ENCODE results near the gene ATG9A.

ATG9A gene

DNA sequence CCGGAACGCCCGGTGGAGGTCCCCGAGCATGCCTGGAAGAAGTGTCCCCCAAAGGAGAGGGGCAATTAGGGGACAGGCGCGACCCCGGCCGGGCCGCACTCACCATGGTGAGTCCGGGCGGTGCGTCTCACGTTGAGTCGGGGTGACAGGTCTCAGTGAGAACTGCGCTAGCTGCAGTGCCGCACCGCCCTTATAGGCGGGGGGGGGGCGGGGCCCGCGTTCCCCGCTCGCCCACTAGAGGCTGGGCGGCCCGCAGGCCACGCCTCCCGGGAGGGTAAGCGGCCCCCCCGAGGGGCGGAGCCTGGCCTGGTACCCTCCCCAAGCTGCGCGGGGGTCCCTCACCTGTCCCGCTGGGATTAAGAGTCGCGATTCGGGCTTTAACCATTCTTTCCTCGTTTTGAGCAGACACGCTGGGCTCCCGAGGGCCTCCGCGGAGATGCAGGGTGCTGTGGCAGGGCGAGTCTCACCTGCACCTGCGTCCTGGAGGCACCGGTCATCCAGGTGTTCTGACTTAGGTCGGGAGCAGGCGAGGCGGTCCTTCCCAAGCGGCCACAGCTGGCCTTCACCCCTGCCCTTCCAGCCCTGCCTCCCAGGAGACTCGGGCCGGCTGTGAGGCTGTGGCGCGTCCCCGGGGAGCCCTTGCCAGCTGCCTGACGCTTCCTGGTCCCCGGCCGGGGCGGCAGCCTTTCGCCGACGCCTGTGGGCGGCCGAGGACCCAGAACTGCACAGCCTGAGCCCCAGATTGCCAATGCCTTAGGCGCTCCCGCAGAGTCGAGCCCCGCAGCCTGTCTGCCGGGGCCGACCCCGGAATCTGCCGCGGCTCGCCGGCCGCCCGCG is 24.5 kb upstream of the ATG9A start, which contains the start of gene TUBA4A:
TSS of gene TUBA4A (minus strand) at position 166 of the 837 bp plus-strand sequence. CDS start at position 106, 60 bp downstream.
- DNase-seq, result peak; percentile 86
- in situ Hi-C loops (cut with MboI; ENCODE audit: low pct_unique_long_range_greater_than_20kb, low sequenced_read_pairs), result no loop called here

GRCh38 chr2:219252900-219253752 is 23.7 kb upstream of the ATG9A start, which contains the start of gene TUBA4B:
TSS of gene TUBA4B (plus strand) at chr2:219253243. CDS start at chr2:219253408, 165 bp downstream.
- in situ Hi-C loops (cut with MboI; ENCODE audit: low pct_unique_long_range_greater_than_20kb, low sequenced_read_pairs), result no loop called here
- DNase-seq, result peak; percentile 72

GRCh38 chr2:219252570-219252899 is 23.1 kb upstream of the ATG9A start:
- DNase-seq, result no peak
- in situ Hi-C loops (cut with MboI; ENCODE audit: low pct_unique_long_range_greater_than_20kb, low sequenced_read_pairs), result no loop called here

- in situ Hi-C loops (cut with MboI; ENCODE audit: low pct_unique_long_range_greater_than_20kb, low sequenced_read_pairs), result no loop called here
- no peak for DNase-seq
These were observed 22.6 kb upstream of the ATG9A start for GRCh38 chr2:219252084-219252483.

DNA sequence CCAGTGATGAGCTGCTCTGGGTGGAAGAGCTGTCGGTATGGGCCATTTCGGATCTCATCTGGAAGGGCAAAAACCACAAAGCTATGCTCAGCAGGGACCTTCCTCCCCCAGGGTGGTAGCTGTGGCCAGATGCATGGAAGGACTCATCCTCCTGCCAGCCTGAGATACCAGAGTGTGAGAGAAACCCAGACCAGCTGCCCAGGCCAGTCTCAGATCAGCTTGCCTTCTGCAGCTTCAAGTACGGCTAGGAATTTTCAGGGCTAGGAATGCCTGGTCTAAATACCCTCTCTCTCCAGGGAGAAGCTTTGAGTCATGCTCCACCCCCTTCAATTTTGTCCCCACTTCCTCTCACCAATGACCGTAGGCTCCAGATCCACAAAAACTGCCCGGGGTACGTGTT is 22.2 kb upstream of the ATG9A start:
- no peak for DNase-seq
- in situ Hi-C loops (cut with MboI; ENCODE audit: low pct_unique_long_range_greater_than_20kb, low sequenced_read_pairs), result no loop called here

DNA sequence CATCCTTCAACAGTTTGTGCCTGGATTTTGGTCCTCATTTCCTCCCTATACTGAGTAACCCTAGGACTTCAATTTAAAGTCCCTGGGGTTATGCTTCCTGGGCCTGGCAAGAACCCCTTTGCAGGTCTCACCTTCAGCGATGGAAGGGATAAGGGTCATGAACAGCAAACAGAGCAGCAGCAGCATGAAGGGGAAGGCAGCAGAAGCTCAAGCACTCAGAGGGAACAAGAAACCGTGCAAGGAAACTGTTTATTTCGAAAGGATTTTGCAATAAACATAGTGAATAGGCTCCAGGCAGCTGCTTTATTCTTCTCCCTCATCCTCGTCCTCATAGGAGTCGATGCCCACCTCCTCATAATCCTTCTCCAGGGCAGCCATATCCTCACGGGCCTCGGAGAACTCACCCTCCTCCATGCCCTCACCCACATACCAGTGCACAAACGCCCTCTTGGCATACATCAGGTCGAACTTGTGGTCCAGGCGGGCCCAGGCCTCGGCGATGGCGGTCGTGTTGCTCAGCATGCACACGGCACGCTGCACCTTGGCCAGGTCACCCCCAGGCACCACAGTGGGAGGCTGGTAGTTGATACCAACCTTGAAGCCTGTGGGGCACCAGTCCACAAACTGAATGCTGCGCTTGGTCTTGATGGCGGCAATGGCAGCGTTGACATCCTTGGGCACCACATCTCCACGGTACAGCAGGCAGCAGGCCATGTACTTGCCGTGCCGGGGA is 20.8 kb upstream of the ATG9A start:
- in situ Hi-C loops (cut with MboI; ENCODE audit: low pct_unique_long_range_greater_than_20kb, low sequenced_read_pairs), result no loop called here
- no peak for DNase-seq

DNA sequence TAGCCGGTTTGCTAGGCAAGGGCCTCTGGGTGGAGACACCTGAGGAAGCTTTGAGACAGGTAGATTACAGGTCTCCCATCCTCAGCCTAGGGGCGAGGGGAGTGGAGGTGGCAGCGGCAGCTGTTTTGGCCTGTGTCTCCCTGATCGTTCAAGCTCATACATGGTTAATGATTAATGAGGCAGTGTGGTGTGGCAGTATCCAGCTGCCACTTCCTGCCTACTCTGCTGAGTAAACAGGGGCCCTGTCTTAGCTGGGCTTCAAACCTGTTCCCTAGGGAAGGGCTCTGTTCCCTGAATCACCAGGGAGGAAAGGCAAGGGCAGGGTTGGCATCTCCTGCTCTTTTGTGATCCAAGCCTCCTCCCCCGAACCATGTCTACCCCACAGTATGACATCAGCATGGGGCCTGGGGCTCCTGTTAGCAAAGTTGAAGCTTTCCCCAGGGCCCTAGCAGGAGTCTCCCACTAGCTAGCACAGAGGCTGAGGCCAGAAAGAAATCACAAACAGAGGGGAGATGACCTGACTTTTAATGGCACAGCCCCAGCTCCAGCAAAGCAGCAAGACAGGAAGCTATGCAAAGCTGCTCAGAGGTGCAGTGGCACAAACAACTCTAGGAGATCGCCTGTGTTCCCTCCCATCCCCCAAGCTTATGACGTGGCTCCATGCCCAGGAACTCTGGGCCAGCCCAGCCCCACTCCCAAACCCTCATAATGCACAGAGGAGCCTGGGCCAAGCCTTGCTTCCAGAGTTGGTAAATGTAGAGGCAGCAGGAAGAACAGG is 20.0 kb upstream of the ATG9A start:
- peak; percentile 74 for DNase-seq
- in situ Hi-C loops (cut with MboI; ENCODE audit: low pct_unique_long_range_greater_than_20kb, low sequenced_read_pairs), result no loop called here

DNA sequence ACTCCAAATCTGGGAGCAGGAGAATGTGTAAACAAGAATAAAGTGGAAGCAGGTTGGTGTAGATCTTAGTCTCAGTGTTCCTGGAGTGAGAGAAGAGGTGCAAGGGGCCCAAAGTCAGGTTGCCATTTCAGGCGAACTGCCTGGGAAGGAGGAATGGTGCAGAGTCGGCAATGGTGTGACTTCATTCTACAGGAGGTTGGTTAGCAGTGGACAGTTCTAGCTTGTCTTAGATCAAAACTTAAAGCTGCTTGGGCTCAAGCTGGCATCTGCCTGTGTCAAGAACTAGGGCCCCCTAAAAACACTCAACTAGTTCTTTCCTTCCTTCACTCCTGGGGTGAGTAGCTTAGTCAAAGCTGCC is 19.4 kb upstream of the ATG9A start:
- in situ Hi-C loops (cut with MboI; ENCODE audit: low pct_unique_long_range_greater_than_20kb, low sequenced_read_pairs), result no loop called here

GRCh38 chr2:219247678-219248642 is 18.5 kb upstream of the ATG9A start:
- in situ Hi-C loops (cut with MboI; ENCODE audit: low pct_unique_long_range_greater_than_20kb, low sequenced_read_pairs), result no loop called here
- peak; percentile 19 for DNase-seq

More for the DNA sequence above, 19.4 kb upstream of the ATG9A start:
- no peak for DNase-seq

DNA sequence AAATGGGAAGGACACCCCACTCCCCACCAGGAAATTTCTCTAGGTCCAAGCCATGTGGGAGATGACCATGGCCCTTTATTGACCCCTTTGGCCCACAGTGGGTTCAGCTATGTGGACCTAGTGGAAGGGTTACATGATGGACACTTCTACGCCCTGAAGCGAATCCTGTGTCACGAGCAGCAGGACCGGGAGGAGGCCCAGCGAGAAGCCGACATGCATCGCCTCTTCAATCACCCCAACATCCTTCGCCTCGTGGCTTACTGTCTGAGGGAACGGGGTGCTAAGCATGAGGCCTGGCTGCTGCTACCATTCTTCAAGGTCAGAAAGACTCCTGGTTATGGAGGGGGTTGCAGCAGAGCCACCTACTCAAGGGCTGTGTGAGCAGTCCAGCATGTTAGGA is 17.1 kb upstream of the ATG9A start:
- in situ Hi-C loops (cut with MboI; ENCODE audit: low pct_unique_long_range_greater_than_20kb, low sequenced_read_pairs), result no loop called here
- DNase-seq, result no peak

GRCh38 chr2:219245899-219246230 is 16.4 kb upstream of the ATG9A start:
- no peak for DNase-seq
- in situ Hi-C loops (cut with MboI; ENCODE audit: low pct_unique_long_range_greater_than_20kb, low sequenced_read_pairs), result no loop called here

DNA sequence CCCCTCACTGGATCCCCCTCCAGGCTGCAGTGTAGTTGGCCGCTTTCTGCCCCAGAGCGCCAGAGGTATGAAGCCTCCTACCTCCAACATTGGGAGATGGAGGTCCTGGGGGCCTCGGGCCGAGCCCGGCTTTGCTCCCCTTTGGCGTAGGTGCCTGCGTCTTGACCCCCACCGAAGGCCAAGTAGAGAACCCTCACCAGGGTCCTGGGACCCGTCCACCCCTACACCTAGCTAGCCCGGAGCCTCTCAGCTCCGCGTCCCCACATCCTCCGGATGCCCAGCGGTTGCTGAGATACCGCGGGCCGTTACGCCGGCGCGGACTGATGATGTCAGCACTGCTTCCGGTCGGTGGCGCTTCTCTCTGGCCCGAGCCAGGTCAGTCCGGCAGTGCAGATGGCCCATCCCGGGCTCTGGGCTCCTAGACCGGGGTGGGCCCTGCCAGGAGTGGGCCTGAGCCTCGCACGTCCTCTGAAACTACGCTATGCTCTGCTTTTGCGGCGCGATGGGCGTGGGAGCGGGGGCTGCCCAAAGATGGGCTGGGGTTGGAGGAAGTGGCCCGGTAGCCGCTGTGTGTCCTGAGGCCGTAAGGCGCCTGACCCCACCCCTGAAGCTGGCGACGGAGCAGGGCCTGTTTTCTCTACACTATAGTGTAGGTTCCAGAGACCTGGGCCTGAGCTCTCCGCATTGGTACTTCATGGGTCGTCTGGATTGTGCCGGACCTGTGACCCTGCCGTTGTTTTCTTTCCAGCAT is 15.9 kb upstream of the ATG9A start, which contains the start of the genes GLB1L and STK16:
TSS of gene GLB1L (minus strand) at position 297 of the 751 bp plus-strand sequence. CDS start 1,871 bp downstream, outside the sequence.
TSS of gene STK16 (plus strand) at position 332 of the 751 bp plus-strand sequence. CDS start 521 bp downstream, outside the sequence.
- in situ Hi-C loops (cut with MboI; ENCODE audit: low pct_unique_long_range_greater_than_20kb, low sequenced_read_pairs), result no loop called here
- peak; percentile 89 for DNase-seq

DNA sequence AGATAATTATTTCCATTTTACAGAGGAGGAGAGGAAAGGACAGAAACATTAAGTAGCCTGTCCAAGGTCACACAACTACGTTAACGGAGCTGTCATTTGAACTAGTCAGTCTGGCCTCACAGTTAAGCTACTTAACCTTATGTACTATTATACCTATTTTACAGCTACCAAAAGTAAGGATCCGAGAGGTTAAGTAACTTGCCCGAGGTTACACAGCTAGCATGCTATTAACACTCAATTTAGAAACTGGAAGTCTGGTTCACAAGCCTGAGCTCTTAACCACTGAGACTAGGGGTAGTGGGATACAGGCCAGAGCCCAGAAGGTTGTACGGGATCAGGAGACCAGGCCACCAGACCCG is 15.3 kb upstream of the ATG9A start:
- in situ Hi-C loops (cut with MboI; ENCODE audit: low pct_unique_long_range_greater_than_20kb, low sequenced_read_pairs), result no loop called here
- DNase-seq, result no peak

GRCh38 chr2:219243291-219243761 is 13.9 kb upstream of the ATG9A start:
- DNase-seq, result no peak
- in situ Hi-C loops (cut with MboI; ENCODE audit: low pct_unique_long_range_greater_than_20kb, low sequenced_read_pairs), result no loop called here

DNA sequence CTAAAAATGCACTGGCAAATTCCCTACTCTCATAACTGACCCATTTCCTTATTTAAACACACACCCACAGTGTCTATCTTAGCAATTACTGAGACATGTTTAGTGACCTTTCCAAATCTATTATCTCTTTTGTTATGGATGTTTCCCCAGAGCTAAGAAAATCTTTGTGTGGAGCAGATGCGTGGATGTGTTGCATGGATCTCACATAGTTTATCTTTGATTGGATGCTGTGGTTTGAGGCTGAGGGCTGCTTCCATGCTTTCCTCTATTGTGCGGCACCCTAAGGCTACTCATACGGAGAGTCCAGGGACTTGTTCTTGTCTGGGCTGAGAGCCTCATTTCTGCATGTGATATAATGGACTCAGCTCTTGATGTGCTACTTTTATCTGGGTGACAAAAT is 4.9 kb upstream of the ATG9A start:
- DNase-seq, result no peak
- in situ Hi-C loops (cut with MboI; ENCODE audit: low pct_unique_long_range_greater_than_20kb, low sequenced_read_pairs), result no loop called here

DNA sequence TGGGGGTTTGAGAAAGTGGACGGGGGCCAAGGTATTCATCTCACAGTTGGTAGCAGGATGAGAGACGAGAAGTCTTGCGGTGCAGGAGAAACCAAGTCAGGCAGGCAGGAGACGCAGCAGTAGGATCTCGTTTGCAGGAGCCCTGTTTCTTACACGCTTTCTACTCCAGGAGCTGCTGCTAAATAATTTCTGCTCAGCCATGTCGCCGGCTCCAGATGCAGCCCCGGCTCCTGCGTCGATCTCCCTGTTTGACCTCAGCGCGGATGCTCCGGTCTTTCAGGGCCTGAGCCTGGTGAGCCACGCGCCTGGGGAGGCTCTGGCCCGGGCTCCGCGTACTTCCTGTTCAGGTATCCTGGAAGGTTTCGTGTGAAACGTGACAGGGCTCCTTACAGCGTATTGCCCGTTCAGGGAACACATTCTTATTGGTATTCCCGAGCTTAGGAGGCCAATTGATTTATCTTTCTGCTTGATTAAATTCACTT is 664 bp upstream of the ATG9A start:
- in situ Hi-C loops (cut with MboI; ENCODE audit: low pct_unique_long_range_greater_than_20kb, low sequenced_read_pairs), result no loop called here
- DNase-seq, result peak; percentile 59

DNA sequence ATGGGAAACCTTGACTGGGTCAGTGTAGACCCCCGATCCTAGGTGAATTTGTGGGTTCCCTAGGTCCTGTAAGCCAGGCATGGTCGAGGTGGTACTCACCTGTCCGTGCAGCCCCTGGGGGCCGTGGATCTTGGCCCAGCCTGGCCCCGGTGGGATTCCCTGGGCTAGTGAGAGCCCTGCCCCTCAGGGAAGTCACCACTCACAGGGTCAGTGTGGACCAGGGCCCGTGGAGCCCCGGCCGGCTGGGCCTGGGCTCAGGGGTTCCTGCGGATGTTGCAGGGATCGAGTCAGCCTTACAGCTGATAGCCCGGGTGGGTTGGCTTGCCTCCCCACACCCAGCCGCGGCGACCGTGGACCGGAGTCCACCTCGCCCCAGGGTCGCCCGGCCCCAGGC is 528 bp downstream of the ATG9A start:
- DNase-seq, result no peak
- in situ Hi-C loops (cut with MboI; ENCODE audit: low pct_unique_long_range_greater_than_20kb, low sequenced_read_pairs), result no loop called here
